CD4-positive, alpha-beta T cell treated with Interferon alpha-2 for 1 hour (primary cell): ENCODE data around the gene DYNC1LI2.

Source experiments
- DNase-seq, 2 donors: peaks; one replicate each; pipeline ENCODE4 v3.0.0-alpha.2; 2020 to 2022

The DYNC1LI2 gene

GRCh38 chr16:66735891-66736290, 15.5 kb downstream of the DYNC1LI2 start:
- DNase-seq, result no peak

GRCh38 chr16:66731101-66731500, 20.3 kb downstream of the DYNC1LI2 start:
- DNase-seq, result no peak

- no peak for DNase-seq
Observed at GRCh38 chr16:66728804-66729203, 22.6 kb downstream of the DYNC1LI2 start.

GRCh38 chr16:66728117-66728787, 23.2 kb downstream of the DYNC1LI2 start:
- DNase-seq, result peak in 1 of 2 donors; percentile 59

- no peak for DNase-seq
Observed at GRCh38 chr16:66720766-66721165, 30.6 kb downstream of the DYNC1LI2 start.

GRCh38 chr16:66719246-66719645, 32.2 kb downstream of the DYNC1LI2 start:
- DNase-seq, result no peak

GRCh38 chr16:66717776-66718175, 33.6 kb downstream of the DYNC1LI2 start:
- no peak for DNase-seq

GRCh38 chr16:66717112-66717675, 34.2 kb downstream of the DYNC1LI2 start:
- DNase-seq, result no peak

- no peak for DNase-seq
Observed at GRCh38 chr16:66714654-66715307, 36.6 kb downstream of the DYNC1LI2 start.

- no peak for DNase-seq
Observed at GRCh38 chr16:66714062-66714461, 37.3 kb downstream of the DYNC1LI2 start.

- no peak for DNase-seq
Observed at GRCh38 chr16:66713076-66713475, 38.3 kb downstream of the DYNC1LI2 start.

- no peak for DNase-seq
Observed at GRCh38 chr16:66712512-66712911, 38.9 kb downstream of the DYNC1LI2 start.

- no peak for DNase-seq
Observed at GRCh38 chr16:66711581-66711980, 39.8 kb downstream of the DYNC1LI2 start.

GRCh38 chr16:66706506-66706880, 44.9 kb downstream of the DYNC1LI2 start:
- no peak for DNase-seq

GRCh38 chr16:66705790-66706505, 45.5 kb downstream of the DYNC1LI2 start:
- DNase-seq, result no peak

- DNase-seq, result no peak
Observed at GRCh38 chr16:66703406-66704215, 47.8 kb downstream of the DYNC1LI2 start.

GRCh38 chr16:66701516-66701915, 49.9 kb downstream of the DYNC1LI2 start:
- no peak for DNase-seq

- no peak for DNase-seq
Observed at GRCh38 chr16:66701026-66701425, 50.4 kb downstream of the DYNC1LI2 start.

GRCh38 chr16:66699898-66700297, 51.5 kb downstream of the DYNC1LI2 start:
- no peak for DNase-seq

GRCh38 chr16:66698046-66698445, 53.4 kb downstream of the DYNC1LI2 start:
- DNase-seq, result no peak

- DNase-seq, result peak; percentile 70 to 86
Observed at GRCh38 chr16:66696669-66697630, 54.5 kb downstream of the DYNC1LI2 start, which contains the start of gene CMTM4. Gene CMTM4, minus strand, starts transcription at chr16:66696743. Its CDS starts 218 bp downstream, at chr16:66696525.
